ENCODE data around the gene CDC42BPG.

The CDC42BPG gene

DNA sequence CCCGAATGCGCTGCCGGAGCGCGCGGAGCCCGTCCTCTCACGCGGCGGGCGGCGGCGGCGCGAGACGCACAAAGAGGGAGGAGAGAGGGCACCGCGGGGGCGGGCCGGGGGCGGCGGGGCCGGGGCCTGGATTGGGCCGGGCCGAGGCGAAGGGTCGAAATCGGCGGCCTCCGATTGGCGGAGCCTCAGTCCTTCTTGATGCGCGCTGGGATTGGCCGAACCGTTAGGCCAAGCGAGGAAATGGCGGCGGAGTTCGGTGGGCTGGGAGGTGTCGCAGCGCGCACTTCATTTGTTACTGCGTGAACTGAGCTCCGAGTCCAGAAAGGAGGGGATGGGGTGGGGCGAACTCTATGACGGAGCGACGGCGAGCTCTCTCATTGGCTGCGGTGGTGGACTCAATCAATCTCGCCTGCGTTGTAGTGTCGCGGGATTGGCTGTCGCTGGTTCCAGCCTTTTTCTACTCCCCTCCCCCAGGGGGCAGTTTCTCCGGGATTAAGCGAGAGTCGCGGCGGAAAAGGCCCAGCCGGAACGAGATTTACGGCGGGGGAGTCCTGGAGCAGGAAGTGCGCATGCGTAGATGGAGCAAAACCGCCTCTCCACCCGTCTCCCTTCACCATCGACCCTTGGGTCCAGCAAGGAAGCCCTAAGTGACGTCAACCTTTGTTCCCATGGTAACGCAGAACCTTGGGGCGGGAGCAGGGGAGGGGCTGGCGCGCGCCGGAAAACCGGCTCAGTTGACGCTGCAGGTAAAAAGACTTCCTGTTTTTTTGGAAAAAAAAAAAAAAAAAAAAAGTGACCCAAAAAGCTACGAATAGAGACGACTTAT is 65.8 kb downstream of the CDC42BPG start, which contains the start of gene SF1:
SF1 (minus strand) TSS at position 70 of the 826 bp plus-strand sequence. CDS start 150 bp downstream, outside the sequence.
- Histone ChIP-seq H3K4me3 (ENCODE audit: low read depth, low read length) (peak within 1 kb of the TSS; percentile 96), H3K27ac (ENCODE audit: extremely low read depth, low read depth, low read length) (peak within 1 kb of the TSS; percentile 97), H3K4me1 (ENCODE audit: control insufficient read depth, insufficient read depth, low read length) (no peaks in the 10 kb centered on the region), H3K9me3 (ENCODE audit: control insufficient read depth, insufficient read depth, low read depth, low read length) (no peaks in the 10 kb centered on the region), H3K36me3 (ENCODE audit: control insufficient read depth in 2 of 2, insufficient read depth in 1 of 2, low read length in 2 of 2) (peaks cover 25 to 43% of the 10 kb centered on the region in 2 experiments)
- ChIA-PET POLR2A (interaction anchor here (0.6 to 1.9 kb wide), 49 partner anchors 9 to 644 kb away, joined by 3 to 42 read pairs (median 4); partner anchors contain the start of genes CAPN1, CDC42BPG, EHD1 and FAU), CTCF (interaction anchor here (0.6 to 1.3 kb wide), 6 partner anchors 10 to 332 kb away, joined by 3 to 9 read pairs (median 3); no protein-coding TSS in a partner anchor)
- TF ChIP-seq ZBTB17 (tag by site-specific recombination; IDR thresholded peaks at IDR 0.05) (peak; percentile 86), TSHZ1 (tag by site-specific recombination; IDR thresholded peaks at IDR 0.05; ENCODE audit: borderline replicate concordance) (no peak), ZBTB8A (tag by site-specific recombination; IDR thresholded peaks at IDR 0.05) (no peak), SP3 (tag by site-specific recombination; IDR thresholded peaks at IDR 0.05) (peak; percentile 81), PRDM1 (tag by site-specific recombination; IDR thresholded peaks at IDR 0.05) (peak; percentile 79), ZNF404 (tag by site-specific recombination; IDR thresholded peaks at IDR 0.05) (no peak), ZNF24 (tag by site-specific recombination; IDR thresholded peaks at IDR 0.05) (no peak), SP2 (tag by site-specific recombination; IDR thresholded peaks at IDR 0.05) (peak; percentile 92), ZNF600 (tag by site-specific recombination; IDR thresholded peaks at IDR 0.05) (peak; percentile 39; the same call in 1 of the 2 replicates), PATZ1 (tag by site-specific recombination; IDR thresholded peaks at IDR 0.05) (peak; percentile 85), ZBTB21 (tag by site-specific recombination; IDR thresholded peaks at IDR 0.05) (peak; percentile 49), REST (tag by site-specific recombination; IDR thresholded peaks at IDR 0.05) (no peak), KLF17 (tag by site-specific recombination; IDR thresholded peaks at IDR 0.05) (no peak), HOXC10 (CRISPR knock-in tag; IDR thresholded peaks at IDR 0.05) (peak; percentile 95; the same call in 1 of the 2 replicates), ZNF112 (tag by site-specific recombination; IDR thresholded peaks at IDR 0.05) (no peak), ZNF677 (tag by site-specific recombination; IDR thresholded peaks at IDR 0.05) (0 out of 2 replicates have a peak, but pooled peaks have one; percentile 20), ZNF366 (tag by site-specific recombination; conservative IDR thresholded peaks at IDR 0.05) (no peak), ZFHX2 (tag by site-specific recombination; conservative IDR thresholded peaks at IDR 0.05) (peak; percentile 67)
- TF ChIP-seq, protein P1, sequence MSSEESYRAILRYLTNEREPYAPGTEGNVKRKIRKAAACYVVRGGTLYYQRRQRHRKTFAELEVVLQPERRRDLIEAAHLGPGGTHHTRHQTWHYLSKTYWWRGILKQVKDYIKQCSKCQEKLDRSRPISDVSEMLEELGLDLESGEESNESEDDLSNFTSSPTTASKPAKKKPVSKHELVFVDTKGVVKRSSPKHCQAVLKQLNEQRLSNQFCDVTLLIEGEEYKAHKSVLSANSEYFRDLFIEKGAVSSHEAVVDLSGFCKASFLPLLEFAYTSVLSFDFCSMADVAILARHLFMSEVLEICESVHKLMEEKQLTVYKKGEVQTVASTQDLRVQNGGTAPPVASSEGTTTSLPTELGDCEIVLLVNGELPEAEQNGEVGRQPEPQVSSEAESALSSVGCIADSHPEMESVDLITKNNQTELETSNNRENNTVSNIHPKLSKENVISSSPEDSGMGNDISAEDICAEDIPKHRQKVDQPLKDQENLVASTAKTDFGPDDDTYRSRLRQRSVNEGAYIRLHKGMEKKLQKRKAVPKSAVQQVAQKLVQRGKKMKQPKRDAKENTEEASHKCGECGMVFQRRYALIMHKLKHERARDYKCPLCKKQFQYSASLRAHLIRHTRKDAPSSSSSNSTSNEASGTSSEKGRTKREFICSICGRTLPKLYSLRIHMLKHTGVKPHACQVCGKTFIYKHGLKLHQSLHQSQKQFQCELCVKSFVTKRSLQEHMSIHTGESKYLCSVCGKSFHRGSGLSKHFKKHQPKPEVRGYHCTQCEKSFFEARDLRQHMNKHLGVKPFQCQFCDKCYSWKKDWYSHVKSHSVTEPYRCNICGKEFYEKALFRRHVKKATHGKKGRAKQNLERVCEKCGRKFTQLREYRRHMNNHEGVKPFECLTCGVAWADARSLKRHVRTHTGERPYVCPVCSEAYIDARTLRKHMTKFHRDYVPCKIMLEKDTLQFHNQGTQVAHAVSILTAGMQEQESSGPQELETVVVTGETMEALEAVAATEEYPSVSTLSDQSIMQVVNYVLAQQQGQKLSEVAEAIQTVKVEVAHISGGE (tag by site-specific recombination; conservative IDR thresholded peaks at IDR 0.05; ENCODE audit: low read depth) = peak; percentile 63
- TF ChIP-seq, protein P2, sequence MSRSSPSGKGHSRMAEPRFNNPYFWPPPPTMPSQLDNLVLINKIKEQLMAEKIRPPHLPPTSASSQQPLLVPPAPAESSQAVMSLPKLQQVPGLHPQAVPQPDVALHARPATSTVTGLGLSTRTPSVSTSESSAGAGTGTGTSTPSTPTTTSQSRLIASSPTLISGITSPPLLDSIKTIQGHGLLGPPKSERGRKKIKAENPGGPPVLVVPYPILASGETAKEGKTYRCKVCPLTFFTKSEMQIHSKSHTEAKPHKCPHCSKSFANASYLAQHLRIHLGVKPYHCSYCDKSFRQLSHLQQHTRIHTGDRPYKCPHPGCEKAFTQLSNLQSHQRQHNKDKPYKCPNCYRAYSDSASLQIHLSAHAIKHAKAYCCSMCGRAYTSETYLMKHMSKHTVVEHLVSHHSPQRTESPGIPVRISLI (tag by site-specific recombination; IDR thresholded peaks at IDR 0.05) = peak; percentile 99; the same call in 1 of the 2 replicates

Measured in HEK293 (cell line).